Ishikawa (cell line): ENCODE data around the gene ABCG5.

ENCODE experiments used
- CEBPB ChIP-seq: IDR thresholded peaks from 2 replicates; pipeline ENCODE4 v1.6.1; 2012
- CREB1 ChIP-seq: IDR thresholded peaks from 2 replicates; pipeline ENCODE4 v1.6.1; 2012; ENCODE audit warnings: low read depth
- EGR1 ChIP-seq: IDR thresholded peaks from 2 replicates; pipeline ENCODE4 v1.6.1; 2012
- EP300 ChIP-seq: IDR thresholded peaks from 2 replicates; pipeline ENCODE4 v1.6.1; 2012; ENCODE audit warnings: borderline replicate concordance
- FOXM1 ChIP-seq: IDR thresholded peaks from 2 replicates; pipeline ENCODE4 v1.6.1; 2012; ENCODE audit warnings: low read depth, borderline replicate concordance
- MAX ChIP-seq: IDR thresholded peaks from 2 replicates; pipeline ENCODE4 v1.6.1; 2012
- NFIC ChIP-seq: IDR thresholded peaks from 2 replicates; pipeline ENCODE4 v1.6.1; 2012
- RAD21 ChIP-seq: IDR thresholded peaks from 2 replicates; pipeline ENCODE4 v1.6.1; 2012; ENCODE audit warnings: low read depth
- REST ChIP-seq: IDR thresholded peaks from 2 replicates; pipeline ENCODE4 v1.6.1; 2012; ENCODE audit warnings: low read depth, mild to moderate bottlenecking
- TAF1 ChIP-seq: IDR thresholded peaks from 2 replicates; pipeline ENCODE4 v1.6.1; 2012; ENCODE audit warnings: low read depth, mild to moderate bottlenecking
- TCF12 ChIP-seq: IDR thresholded peaks from 2 replicates; pipeline ENCODE4 v1.6.1; 2012; ENCODE audit warnings: low read depth
- TEAD4 ChIP-seq: IDR thresholded peaks from 2 replicates; pipeline ENCODE4 v1.6.1; 2012
- USF1 ChIP-seq: IDR thresholded peaks from 2 replicates; pipeline ENCODE4 v1.6.1; 2012
- YY1 ChIP-seq: IDR thresholded peaks from 2 replicates; pipeline ENCODE4 v1.6.1; 2012; ENCODE audit warnings: low read depth
- ZBTB7A ChIP-seq: IDR thresholded peaks from 2 replicates; pipeline ENCODE4 v1.6.1; 2012; ENCODE audit warnings: low read depth

Gene ABCG5

GRCh38 chr2:43832457-43832856, 6.2 kb downstream of the ABCG5 start:
- TF ChIP-seq ZBTB7A, result no peak
- no peak for TF ChIP-seq TEAD4
- TF ChIP-seq REST, result no peak
- TF ChIP-seq RAD21, result no peak
- no peak for TF ChIP-seq USF1
- no peak for TF ChIP-seq MAX
- no peak for TF ChIP-seq EGR1
- TF ChIP-seq EP300, result no peak
- TF ChIP-seq TAF1, result no peak
- no peak for TF ChIP-seq NFIC
- no peak for TF ChIP-seq FOXM1
- TF ChIP-seq CREB1, result no peak
- no peak for TF ChIP-seq CEBPB
- TF ChIP-seq YY1, result no peak
- TF ChIP-seq TCF12, result no peak

GRCh38 chr2:43831543-43832294, 6.9 kb downstream of the ABCG5 start:
- peak; percentile 77 for TF ChIP-seq YY1
- TF ChIP-seq REST, result no peak
- TF ChIP-seq EP300, result no peak
- no peak for TF ChIP-seq CREB1
- peak; percentile 68 for TF ChIP-seq USF1
- peak; percentile 64; the same call in 1 of the 2 replicates for TF ChIP-seq ZBTB7A
- TF ChIP-seq MAX, result peak; percentile 79

- TF ChIP-seq TAF1 (no peak), TEAD4 (no peak), ZBTB7A (no peak)
Observed at GRCh38 chr2:43826305-43827250, 12.1 kb downstream of the ABCG5 start.

- no peak for TF ChIP-seq EGR1
- no peak for TF ChIP-seq EP300
- no peak for TF ChIP-seq TEAD4
- no peak for TF ChIP-seq NFIC
- no peak for TF ChIP-seq MAX
- no peak for TF ChIP-seq FOXM1
- TF ChIP-seq RAD21, result no peak
- TF ChIP-seq USF1, result no peak
- no peak for TF ChIP-seq CEBPB
- TF ChIP-seq TCF12, result no peak
- TF ChIP-seq TAF1, result no peak
- no peak for TF ChIP-seq CREB1
- no peak for TF ChIP-seq REST
- TF ChIP-seq ZBTB7A, result no peak
- TF ChIP-seq YY1, result no peak
Observed at GRCh38 chr2:43825841-43826240, 12.8 kb downstream of the ABCG5 start.
